ENCODE data around the gene SPOCD1. TPM values are rescaled to one million over a fixed set of nuclear protein-coding genes. Genes with fewer than 3 reads are reported as not detected.

SPOCD1 gene
- total and polyA plus RNA-seq, 4 donors = under 0.01 to 0.19 (median 0.12) TPM; not detected in 1

GRCh38 chr1:31780632-31781031 lies 35.2 kb downstream of the SPOCD1 start:
- Histone ChIP-seq H3K27ac (ENCODE audit: low read depth in 1 of 2, low read length in 2 of 2) (no peak overlapping the region), H3K9ac (ENCODE audit: low read depth in 1 of 2, low read length in 2 of 2) (no peak overlapping the region), H3K9me3 (ENCODE audit: control insufficient read depth in 4 of 4, low read length in 3 of 4) (no peaks in the 10 kb centered on the region), H3K4me1 (ENCODE audit: control insufficient read depth in 4 of 4, insufficient read depth in 4 of 4, low read length in 3 of 4) (no peaks in the 10 kb centered on the region), H3K36me3 (ENCODE audit: control insufficient read depth in 4 of 4, insufficient read depth in 3 of 4, low read depth in 1 of 4, low read length in 3 of 4) (no peaks in the 10 kb centered on the region), H3K27me3 (ENCODE audit: control insufficient read depth in 4 of 4, insufficient read depth in 4 of 4, low read length in 3 of 4) (no peaks in the 10 kb centered on the region), H3K4me3 (ENCODE audit: low read depth in 1 of 3, low read length in 3 of 3) (no peak overlapping the region)
- 86% methylated on average over 2 of the region's 2 CpGs for WGBS
- DNase-seq (ENCODE audit: low spot score) = no peak
- TF ChIP-seq, protein P1, sequence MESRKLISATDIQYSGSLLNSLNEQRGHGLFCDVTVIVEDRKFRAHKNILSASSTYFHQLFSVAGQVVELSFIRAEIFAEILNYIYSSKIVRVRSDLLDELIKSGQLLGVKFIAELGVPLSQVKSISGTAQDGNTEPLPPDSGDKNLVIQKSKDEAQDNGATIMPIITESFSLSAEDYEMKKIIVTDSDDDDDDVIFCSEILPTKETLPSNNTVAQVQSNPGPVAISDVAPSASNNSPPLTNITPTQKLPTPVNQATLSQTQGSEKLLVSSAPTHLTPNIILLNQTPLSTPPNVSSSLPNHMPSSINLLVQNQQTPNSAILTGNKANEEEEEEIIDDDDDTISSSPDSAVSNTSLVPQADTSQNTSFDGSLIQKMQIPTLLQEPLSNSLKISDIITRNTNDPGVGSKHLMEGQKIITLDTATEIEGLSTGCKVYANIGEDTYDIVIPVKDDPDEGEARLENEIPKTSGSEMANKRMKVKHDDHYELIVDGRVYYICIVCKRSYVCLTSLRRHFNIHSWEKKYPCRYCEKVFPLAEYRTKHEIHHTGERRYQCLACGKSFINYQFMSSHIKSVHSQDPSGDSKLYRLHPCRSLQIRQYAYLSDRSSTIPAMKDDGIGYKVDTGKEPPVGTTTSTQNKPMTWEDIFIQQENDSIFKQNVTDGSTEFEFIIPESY (IDR thresholded peaks at IDR 0.05) = no peak
- TF ChIP-seq YY1 (IDR thresholded peaks at IDR 0.05) (no peak), GABPA (IDR thresholded peaks at IDR 0.05 in 1 of 2, conservative IDR thresholded peaks at IDR 0.05 in 1 of 2) (no peak), TAF1 (conservative IDR thresholded peaks at IDR 0.05) (no peak), HNF4G (IDR thresholded peaks at IDR 0.05) (no peak), MAX (IDR thresholded peaks at IDR 0.05) (no peak), ATF3 (IDR thresholded peaks at IDR 0.05) (no peak), EGR1 (IDR thresholded peaks at IDR 0.05; ENCODE audit: low read depth in 2 of 2) (no peak), JUND (IDR thresholded peaks at IDR 0.05) (no peak), SP1 (IDR thresholded peaks at IDR 0.05) (no peak), RXRA (IDR thresholded peaks at IDR 0.05) (no peak), RAD21 (IDR thresholded peaks at IDR 0.05) (no peak), NR2F2 (IDR thresholded peaks at IDR 0.05) (no peak), HNF4A (conservative IDR thresholded peaks at IDR 0.05) (no peak), FOXA2 (IDR thresholded peaks at IDR 0.05) (no peak), FOXA1 (IDR thresholded peaks at IDR 0.05) (no peak)
- TF ChIP-seq, protein P2, sequence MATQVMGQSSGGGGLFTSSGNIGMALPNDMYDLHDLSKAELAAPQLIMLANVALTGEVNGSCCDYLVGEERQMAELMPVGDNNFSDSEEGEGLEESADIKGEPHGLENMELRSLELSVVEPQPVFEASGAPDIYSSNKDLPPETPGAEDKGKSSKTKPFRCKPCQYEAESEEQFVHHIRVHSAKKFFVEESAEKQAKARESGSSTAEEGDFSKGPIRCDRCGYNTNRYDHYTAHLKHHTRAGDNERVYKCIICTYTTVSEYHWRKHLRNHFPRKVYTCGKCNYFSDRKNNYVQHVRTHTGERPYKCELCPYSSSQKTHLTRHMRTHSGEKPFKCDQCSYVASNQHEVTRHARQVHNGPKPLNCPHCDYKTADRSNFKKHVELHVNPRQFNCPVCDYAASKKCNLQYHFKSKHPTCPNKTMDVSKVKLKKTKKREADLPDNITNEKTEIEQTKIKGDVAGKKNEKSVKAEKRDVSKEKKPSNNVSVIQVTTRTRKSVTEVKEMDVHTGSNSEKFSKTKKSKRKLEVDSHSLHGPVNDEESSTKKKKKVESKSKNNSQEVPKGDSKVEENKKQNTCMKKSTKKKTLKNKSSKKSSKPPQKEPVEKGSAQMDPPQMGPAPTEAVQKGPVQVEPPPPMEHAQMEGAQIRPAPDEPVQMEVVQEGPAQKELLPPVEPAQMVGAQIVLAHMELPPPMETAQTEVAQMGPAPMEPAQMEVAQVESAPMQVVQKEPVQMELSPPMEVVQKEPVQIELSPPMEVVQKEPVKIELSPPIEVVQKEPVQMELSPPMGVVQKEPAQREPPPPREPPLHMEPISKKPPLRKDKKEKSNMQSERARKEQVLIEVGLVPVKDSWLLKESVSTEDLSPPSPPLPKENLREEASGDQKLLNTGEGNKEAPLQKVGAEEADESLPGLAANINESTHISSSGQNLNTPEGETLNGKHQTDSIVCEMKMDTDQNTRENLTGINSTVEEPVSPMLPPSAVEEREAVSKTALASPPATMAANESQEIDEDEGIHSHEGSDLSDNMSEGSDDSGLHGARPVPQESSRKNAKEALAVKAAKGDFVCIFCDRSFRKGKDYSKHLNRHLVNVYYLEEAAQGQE (IDR thresholded peaks at IDR 0.05) = no peak
- TF ChIP-seq, protein P3, sequence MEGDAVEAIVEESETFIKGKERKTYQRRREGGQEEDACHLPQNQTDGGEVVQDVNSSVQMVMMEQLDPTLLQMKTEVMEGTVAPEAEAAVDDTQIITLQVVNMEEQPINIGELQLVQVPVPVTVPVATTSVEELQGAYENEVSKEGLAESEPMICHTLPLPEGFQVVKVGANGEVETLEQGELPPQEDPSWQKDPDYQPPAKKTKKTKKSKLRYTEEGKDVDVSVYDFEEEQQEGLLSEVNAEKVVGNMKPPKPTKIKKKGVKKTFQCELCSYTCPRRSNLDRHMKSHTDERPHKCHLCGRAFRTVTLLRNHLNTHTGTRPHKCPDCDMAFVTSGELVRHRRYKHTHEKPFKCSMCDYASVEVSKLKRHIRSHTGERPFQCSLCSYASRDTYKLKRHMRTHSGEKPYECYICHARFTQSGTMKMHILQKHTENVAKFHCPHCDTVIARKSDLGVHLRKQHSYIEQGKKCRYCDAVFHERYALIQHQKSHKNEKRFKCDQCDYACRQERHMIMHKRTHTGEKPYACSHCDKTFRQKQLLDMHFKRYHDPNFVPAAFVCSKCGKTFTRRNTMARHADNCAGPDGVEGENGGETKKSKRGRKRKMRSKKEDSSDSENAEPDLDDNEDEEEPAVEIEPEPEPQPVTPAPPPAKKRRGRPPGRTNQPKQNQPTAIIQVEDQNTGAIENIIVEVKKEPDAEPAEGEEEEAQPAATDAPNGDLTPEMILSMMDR (IDR thresholded peaks at IDR 0.05; ENCODE audit: low read depth, low read length, missing input control) = no peak

Data from liver (tissue), 9 donors.